Breast epithelium (tissue), 3 donors: ENCODE data around the gene BCL2L12.

ENCODE experiments used
- POLR2A ChIP-seq: fragments of 450-650 bp; IDR thresholded peaks from one replicate; pipeline ENCODE4 v1.6.1; 2016; ENCODE audit warnings: antibody characterized with exemption, mild to moderate bottlenecking, moderate library complexity
- POLR2AphosphoS5 ChIP-seq, 3 donors: sonication (generic); formaldehyde crosslinking; IDR thresholded peaks; one replicate each; pipeline ENCODE4 v1.6.1; 2017; ENCODE audit warnings: antibody characterized with exemption in 3 of 3
- TF ChIP-seq, protein P1 (sequence below), 3 donors: fragments of 450-650 bp; IDR thresholded peaks; one replicate each; pipeline ENCODE4 v1.5.1; 2016 to 2017; ENCODE audit warnings: antibody characterized with exemption in 3 of 3, mild to moderate bottlenecking in 3 of 3, moderate library complexity in 3 of 3

GRCh38 chr19:49687150-49687549 is 21.4 kb downstream of the BCL2L12 start:
- TF ChIP-seq, protein P1, sequence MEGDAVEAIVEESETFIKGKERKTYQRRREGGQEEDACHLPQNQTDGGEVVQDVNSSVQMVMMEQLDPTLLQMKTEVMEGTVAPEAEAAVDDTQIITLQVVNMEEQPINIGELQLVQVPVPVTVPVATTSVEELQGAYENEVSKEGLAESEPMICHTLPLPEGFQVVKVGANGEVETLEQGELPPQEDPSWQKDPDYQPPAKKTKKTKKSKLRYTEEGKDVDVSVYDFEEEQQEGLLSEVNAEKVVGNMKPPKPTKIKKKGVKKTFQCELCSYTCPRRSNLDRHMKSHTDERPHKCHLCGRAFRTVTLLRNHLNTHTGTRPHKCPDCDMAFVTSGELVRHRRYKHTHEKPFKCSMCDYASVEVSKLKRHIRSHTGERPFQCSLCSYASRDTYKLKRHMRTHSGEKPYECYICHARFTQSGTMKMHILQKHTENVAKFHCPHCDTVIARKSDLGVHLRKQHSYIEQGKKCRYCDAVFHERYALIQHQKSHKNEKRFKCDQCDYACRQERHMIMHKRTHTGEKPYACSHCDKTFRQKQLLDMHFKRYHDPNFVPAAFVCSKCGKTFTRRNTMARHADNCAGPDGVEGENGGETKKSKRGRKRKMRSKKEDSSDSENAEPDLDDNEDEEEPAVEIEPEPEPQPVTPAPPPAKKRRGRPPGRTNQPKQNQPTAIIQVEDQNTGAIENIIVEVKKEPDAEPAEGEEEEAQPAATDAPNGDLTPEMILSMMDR (IDR thresholded peaks at IDR 0.05) = no peak
- TF ChIP-seq POLR2AphosphoS5 (IDR thresholded peaks at IDR 0.05) (no peak), POLR2A (no peak)
